VCaP (cell line): ENCODE results near the gene ROMO1.
A peak's percentile ranks its signal among the peaks of the same experiment; 100 is the strongest.
"Not testable (repeated sequence)": the region's sequence is repeated elsewhere in the genome, so short reads cannot be mapped to it uniquely, and the experiment has no call there.

ENCODE experiments used
- H3K27ac ChIP-seq: fragments of 450-650 bp; 2 replicates; pipeline ENCODE4 v1.5.1; 2017
- CTCF ChIP-seq: fragments of 450-650 bp; conservative IDR thresholded peaks from 2 replicates; pipeline ENCODE4 v1.5.1; 2017; ENCODE audit warnings: mild to moderate bottlenecking, moderate library complexity

The ROMO1 gene

GRCh38 chr20:35716330-35716729 is 17.1 kb downstream of the ROMO1 start:
- no peak for TF ChIP-seq CTCF
- no peak overlapping the region for H3K27ac ChIP-seq

- peak overlapping the region; percentile 10; the same call in 1 of the 2 replicates for H3K27ac ChIP-seq
Observed at GRCh38 chr20:35718321-35718720, 19.1 kb downstream of the ROMO1 start.

GRCh38 chr20:35718972-35719635 is 19.9 kb downstream of the ROMO1 start:
- no peak overlapping the region for H3K27ac ChIP-seq
- TF ChIP-seq CTCF, result no peak

- H3K27ac ChIP-seq, result no peak overlapping the region
- no peak for TF ChIP-seq CTCF
Observed at GRCh38 chr20:35719717-35720116, 20.5 kb downstream of the ROMO1 start.

- TF ChIP-seq CTCF, result no peak
- no peak overlapping the region for H3K27ac ChIP-seq
Observed at GRCh38 chr20:35720165-35721123, 21.2 kb downstream of the ROMO1 start.

GRCh38 chr20:35721219-35721618 is 22.0 kb downstream of the ROMO1 start:
- TF ChIP-seq CTCF, result no peak
- no peak overlapping the region for H3K27ac ChIP-seq

- no peak overlapping the region for H3K27ac ChIP-seq
- TF ChIP-seq CTCF, result no peak
Observed at GRCh38 chr20:35721621-35722020, 22.4 kb downstream of the ROMO1 start.

GRCh38 chr20:35723275-35723639 is 24.1 kb downstream of the ROMO1 start:
- H3K27ac ChIP-seq, result not testable (repeated sequence)

GRCh38 chr20:35723652-35724320 is 24.6 kb downstream of the ROMO1 start:
- not testable (repeated sequence) for H3K27ac ChIP-seq
